Frontal cortex (tissue), 4 donors: ENCODE results near the gene NR2E3. TPM values are rescaled to one million over a fixed set of nuclear protein-coding genes. Genes with fewer than 3 reads are reported as not detected.

ENCODE experiments used
- DNase-seq, 2 donors: peaks; one replicate each; pipeline ENCODE4 v3.0.0; 2012; ENCODE audit warnings: low spot score in 2 of 2
- FAIRE-seq: peaks from 2 replicates; lab custom pipeline; 2012; peaks lifted over from hg19 to GRCh38; lab: Jason Lieb, UNC
- total RNA-seq: library from RNA; depleted of rRNA; stranded (reverse); fragments of >200 nt; gene quantifications from one replicate; pipeline ENCODE4 v1.2.3, GENCODE V29; 2014
- donor health status: control.
- donor health status: control.
- donor health status: control.

The NR2E3 gene
- total RNA-seq, 1 donor from 2014 or later = not detected

GRCh38 chr15:71789616-71790015, 20.7 kb upstream of the NR2E3 start:
- DNase-seq (no peak), FAIRE-seq (no peak)

DNA sequence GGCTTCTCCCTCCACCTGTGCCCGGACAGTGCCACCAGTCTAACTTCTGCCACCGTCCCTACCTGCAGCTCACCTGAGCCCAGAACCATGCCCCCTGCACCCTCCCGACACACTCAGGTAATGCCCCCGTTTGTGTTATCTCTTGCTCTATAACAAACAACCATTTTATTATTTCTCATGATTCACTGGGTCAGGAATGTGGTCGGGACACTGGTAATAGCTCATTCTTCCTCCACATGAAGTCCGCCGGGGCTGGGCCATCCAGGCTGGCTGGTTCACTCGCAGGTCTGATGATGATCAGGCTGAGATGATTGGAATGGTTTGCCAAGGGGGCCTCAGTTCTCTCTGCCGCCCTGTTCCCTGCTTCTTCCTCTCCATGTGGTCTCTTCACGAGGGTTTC, 20.3 kb upstream of the NR2E3 start:
- no peak for FAIRE-seq
- no peak for DNase-seq

DNA sequence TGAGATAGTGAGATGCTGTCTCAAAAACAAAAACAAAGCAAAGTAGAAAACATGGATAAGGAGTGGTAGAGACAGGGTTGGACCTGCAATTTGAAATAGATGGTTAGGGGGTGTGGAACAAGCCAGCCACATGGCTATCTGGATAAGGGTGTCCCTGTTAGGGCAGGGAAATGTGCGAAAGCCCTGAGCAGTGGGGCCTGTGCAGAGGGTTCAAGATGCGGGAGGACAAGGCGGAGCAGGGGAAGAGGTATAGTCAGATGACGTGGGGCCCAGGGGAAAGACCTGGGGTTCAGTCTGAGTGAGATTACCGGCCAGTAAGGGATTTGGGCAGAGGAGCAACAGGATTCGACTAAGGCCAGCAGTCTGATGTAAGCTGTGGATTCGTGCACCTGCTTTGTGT, 18.4 kb upstream of the NR2E3 start:
- FAIRE-seq = no peak

DNA sequence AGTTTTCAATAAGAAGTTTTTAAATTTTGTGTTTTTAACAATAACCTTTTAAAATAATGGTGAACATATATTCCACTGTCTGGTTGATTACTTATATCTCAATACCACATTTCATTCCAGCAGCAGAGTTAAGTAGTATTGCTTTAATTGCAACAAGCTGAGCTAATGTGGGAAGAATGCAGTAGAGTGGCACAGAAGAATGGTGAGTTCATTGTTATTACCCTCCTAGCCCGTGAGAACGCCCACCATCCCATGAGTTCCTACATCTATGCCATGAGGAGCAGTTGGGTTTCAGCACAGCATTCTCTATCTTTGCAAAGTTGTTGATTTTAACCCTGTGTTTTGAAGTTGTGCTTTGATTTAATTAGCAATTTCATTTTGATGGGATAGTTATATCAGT, 17.8 kb upstream of the NR2E3 start:
- FAIRE-seq (no peak), DNase-seq (no peak)

More for the DNA sequence above, 18.4 kb upstream of the NR2E3 start:
- no peak for DNase-seq

DNA sequence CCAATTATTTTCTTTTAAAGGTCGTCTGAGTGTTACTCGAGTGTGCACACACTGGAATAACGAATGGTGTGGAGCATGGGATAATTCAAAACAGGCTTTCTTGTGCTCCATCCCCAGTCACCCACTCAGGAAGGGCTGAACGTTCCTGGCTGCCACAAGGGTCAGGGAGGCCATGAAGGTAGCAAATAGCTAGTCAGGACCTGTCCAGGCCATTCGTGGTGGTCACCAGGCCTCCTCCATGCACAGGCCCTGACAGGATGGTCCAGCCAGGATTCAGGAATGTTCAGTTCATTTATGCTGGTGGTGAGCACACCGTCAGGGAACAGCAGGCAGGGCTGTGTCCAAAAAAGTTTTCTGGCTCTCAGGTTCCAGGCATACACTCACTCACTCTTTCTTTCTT, 11.7 kb upstream of the NR2E3 start:
- FAIRE-seq (no peak), DNase-seq (no peak)

- DNase-seq (no peak), FAIRE-seq (no peak)
These were observed 10.2 kb upstream of the NR2E3 start for GRCh38 chr15:71800190-71800589.

- DNase-seq (peak in 1 of 2 donors; percentile 63), FAIRE-seq (no peak)
These were observed 9.3 kb upstream of the NR2E3 start for GRCh38 chr15:71800835-71801745.

- DNase-seq (no peak), FAIRE-seq (no peak)
These were observed 8.3 kb upstream of the NR2E3 start for GRCh38 chr15:71801935-71802655.

DNA sequence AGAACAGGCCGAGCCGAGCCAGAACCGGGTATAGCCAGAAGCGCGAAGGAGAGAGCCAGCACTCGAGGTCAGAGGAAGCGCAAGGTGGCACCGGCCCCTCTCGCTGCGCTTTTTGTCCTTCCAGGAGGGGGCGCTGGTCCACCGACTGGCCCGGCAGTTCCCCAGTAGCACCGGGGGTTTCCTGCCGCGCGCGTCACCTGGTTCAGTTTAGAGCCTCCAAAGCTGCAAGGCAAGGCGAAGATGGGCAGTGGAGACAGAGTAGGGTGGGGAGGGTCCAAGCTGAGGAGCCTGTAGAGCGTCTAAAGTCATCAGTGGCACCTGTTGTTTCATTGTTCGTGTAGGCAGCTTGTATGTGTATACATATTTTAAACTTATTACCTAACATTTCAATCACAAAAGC, 7.6 kb upstream of the NR2E3 start:
- DNase-seq = no peak
- no peak for FAIRE-seq

DNA sequence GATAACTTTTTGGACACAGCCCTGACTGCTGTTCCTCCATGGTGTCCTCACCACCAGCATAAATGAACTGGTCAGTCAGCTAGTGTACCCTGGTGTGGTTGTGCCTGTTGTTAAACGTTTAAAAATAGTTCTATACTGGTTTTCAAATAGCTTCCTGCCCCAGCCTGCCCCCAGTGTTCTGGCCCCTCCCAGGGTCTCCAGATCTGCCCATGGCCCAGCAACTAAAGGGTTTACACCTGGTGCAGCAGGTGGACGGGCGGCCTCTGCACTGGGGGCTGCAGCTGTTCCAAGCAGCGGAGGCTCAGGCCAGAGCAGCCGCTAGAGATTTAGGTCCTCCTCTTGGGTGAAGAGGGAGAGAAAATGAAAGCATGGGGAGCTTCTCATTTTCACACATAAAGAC, 6.1 kb upstream of the NR2E3 start:
- DNase-seq = no peak
- no peak for FAIRE-seq

GRCh38 chr15:71804695-71805470, 5.5 kb upstream of the NR2E3 start:
- DNase-seq (no peak), FAIRE-seq (no peak)

DNA sequence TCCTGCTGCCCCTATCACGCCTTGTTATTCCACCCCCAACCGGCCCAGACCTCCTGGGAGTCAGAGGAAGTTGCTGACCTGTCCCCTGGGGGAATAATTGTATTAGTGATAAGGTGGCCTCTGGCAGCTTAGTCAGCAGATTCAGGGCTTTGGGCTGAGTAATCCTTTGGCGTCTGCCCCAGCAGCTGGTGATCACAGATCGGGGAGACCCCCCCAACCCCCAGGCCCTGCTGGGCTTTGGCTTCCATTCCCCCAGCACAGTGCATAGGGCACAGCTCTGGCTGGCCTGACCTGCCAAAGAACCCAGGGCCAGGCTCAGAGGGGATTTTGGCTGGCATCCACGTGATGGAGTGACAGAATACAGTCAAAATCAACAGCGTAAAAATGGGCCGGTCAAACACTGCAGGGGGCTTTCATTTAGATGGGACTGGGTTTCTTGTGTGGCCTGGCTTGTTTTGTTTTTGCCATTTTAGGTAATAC, 3.9 kb upstream of the NR2E3 start:
- no peak for DNase-seq
- no peak for FAIRE-seq

DNA sequence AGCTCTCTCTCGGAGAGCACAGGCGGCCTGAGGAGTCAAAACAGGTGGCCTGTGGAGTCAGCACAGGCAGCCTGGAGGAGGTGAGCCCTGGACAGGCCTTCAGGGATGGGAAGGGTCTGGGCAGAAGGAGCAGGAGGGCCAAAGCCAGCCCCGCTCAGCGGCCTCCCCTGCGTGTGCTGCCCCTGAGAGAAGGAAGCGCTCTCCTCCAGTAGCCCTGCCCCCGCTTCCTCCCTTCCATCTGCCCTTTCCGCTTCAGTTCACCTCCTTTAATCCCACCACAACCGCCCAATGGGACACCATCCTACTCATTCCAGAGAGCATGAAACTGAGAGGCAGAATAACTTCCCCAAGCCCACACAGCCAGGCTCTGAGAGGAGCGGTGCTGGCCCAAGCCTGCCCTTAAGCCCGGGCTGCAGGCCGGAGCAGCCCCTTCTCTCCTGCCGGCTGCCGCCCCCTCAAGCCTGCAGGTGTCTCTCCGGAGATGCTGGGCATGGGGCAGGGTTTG, 3.2 kb upstream of the NR2E3 start:
- no peak for FAIRE-seq
- no peak for DNase-seq

- FAIRE-seq (no peak), DNase-seq (no peak)
These were observed 2.7 kb upstream of the NR2E3 start for GRCh38 chr15:71807691-71808091.

- no peak for FAIRE-seq
These were observed 1.9 kb upstream of the NR2E3 start for GRCh38 chr15:71808311-71809020.

DNA sequence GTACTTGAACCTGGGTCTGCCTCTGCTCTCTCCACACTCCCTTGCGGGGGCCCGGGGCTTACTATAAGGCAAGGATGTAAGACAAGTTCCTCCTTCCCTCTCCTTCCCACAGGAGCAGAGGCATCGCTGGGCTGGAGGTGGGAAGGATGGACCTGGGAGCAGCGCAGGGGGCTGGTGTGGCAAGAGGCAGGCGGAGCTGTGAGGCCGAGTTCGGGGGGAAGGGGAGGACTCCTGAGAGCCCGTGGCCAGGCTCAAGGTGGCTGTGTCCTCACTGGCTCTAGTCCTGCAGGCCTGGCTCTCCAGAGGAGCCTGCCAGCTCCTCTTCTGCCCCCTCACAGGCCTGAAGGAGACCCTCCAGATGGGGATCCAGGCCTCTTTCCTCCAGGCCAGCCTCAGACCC, 1.0 kb upstream of the NR2E3 start:
- FAIRE-seq = no peak

More at GRCh38 chr15:71808311-71809020, 1.9 kb upstream of the NR2E3 start:
- no peak for DNase-seq

GRCh38 chr15:71811036-71811736, 832 bp downstream of the NR2E3 start:
- FAIRE-seq (no peak), DNase-seq (no peak)

More for the DNA sequence above, 1.0 kb upstream of the NR2E3 start:
- DNase-seq = no peak

DNA sequence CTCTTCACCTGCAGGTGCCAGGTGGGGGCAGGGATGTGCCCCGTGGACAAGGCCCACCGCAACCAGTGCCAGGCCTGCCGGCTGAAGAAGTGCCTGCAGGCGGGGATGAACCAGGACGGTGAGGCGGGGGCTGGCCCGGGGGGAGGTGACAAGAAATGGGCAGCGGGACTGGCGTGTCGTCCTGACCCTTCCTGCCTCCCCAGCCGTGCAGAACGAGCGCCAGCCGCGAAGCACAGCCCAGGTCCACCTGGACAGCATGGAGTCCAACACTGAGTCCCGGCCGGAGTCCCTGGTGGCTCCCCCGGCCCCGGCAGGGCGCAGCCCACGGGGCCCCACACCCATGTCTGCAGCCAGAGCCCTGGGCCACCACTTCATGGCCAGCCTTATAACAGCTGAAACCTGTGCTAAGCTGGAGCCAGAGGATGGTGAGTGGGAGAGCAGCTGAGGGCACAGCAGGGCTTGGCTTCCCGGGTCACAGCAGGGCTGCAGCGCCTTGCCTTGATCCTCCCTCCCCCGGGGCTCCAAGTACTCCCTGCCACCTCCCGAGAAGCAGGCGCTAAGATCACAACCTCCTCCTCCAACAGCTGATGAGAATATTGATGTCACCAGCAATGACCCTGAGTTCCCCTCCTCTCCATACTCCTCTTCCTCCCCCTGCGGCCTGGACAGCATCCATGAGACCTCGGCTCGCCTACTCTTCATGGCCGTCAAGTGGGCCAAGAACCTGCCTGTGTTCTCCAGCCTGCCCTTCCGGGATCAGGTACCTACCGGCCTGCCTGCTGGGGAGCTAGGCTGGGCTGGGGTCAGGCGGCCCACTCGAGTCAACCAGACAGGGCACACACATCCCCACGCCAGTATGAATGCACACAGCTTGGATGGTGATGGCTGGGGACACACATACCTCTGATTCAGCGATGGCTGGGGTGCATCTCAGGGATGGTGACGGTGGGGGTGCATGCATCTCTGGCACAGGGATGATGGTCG, 1.7 kb downstream of the NR2E3 start:
- FAIRE-seq (no peak), DNase-seq (no peak)
